Measurements from ENCODE around the gene ATG13.

ATG13 gene

DNA sequence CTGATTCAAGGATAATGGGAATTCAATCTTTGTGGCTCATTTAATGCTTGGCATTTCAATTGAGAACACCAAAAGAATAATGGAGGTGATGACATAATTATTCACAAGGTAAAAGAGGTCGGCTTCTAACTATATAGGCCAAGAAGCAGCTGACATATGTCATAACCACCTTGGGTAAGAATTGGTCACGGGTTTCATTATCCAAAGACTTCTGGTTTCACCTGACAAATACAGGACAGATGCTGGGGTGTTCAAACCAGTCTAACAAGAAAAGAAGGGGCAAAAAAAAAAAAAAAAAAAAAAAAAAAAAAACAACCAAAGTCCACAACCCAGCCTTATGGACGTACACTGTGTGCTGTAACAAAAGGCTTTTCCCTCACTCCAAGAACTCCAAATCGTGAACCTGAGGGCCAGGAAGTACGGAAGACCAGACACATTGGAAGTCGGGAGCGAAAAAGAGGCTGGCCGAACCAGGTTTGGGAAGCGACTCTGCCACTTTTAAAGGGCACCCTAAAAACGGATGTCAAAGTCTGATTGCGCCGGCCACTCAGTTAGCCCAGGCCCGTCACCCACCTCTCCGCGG is 711 bp upstream of the ATG13 start:
- H3K27ac Mint-ChIP-seq (ENCODE audit: low read depth) = peak overlapping the region; percentile 99
- no peak for DNase-seq (ENCODE audit: low spot score in 2 of 2)
- no peak for ATAC-seq (replicated peaks; ENCODE audit: extremely low read depth, poor library complexity, severe bottlenecking)

DNA sequence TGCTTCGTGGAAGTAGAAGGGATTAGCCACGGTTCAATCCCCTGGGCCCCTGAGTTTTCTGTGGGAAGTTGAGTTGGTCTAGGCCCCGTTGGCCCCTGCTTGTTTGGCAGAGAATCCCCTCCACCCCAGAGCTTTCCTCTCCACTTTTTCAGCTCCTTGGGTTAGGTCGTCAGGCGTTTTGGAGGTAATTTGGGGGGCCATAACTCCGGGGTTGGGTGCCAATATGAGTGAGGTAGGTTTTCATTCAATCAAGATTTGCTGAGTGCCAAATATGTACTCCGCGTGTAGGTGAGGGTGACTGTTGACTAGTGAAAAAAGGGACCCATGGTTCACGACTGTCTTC is 590 bp downstream of the ATG13 start:
- Mint-ChIP-seq H3K4me3 (peak overlapping the region; percentile 93), H3K27ac (ENCODE audit: low read depth) (peak overlapping the region; percentile 99), H3K9me3 (no peaks in the 10 kb centered on the region), H3K36me3 (ENCODE audit: insufficient read depth) (peaks cover 34% of the 10 kb centered on the region), H3K4me1 (peaks cover 41% of the 10 kb centered on the region), H3K27me3 (no peaks in the 10 kb centered on the region)
- DNase-seq (ENCODE audit: low spot score in 2 of 2) (no peak), ATAC-seq (replicated peaks; ENCODE audit: extremely low read depth, poor library complexity, severe bottlenecking) (no peak)

More for the DNA sequence above, 711 bp upstream of the ATG13 start:
- peaks cover 24% of the 10 kb centered on the region for H3K36me3 Mint-ChIP-seq (ENCODE audit: insufficient read depth)
- H3K27me3 Mint-ChIP-seq = no peaks in the 10 kb centered on the region
- H3K4me3 Mint-ChIP-seq = peak overlapping the region; percentile 93
- peaks cover 42% of the 10 kb centered on the region for H3K4me1 Mint-ChIP-seq
- no peaks in the 10 kb centered on the region for H3K9me3 Mint-ChIP-seq

DNA sequence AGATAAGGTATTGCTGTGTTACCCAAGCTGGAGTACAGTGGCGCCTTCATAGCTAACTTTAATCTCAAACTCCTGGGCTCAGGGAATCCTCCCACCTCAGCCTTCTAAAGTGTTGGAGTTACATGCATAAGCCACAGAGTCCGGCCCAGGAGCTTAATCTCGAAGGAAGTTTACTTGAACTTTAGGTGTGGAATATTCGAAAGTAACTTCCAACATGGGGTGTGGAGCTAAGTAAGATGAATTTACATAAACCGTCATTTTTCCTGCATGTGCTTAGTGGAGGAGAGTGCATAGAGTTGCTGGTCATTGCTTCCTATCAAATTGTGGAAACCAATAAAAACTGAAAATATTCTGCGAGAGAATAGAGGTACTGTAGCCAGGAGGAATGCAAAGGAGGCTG is 1.5 kb downstream of the ATG13 start:
- no peaks in the 10 kb centered on the region for H3K27me3 Mint-ChIP-seq
- peaks cover 40% of the 10 kb centered on the region for H3K36me3 Mint-ChIP-seq (ENCODE audit: insufficient read depth)
- peaks cover 41% of the 10 kb centered on the region for H3K4me1 Mint-ChIP-seq
- peak overlapping the region; percentile 99 for H3K27ac Mint-ChIP-seq (ENCODE audit: low read depth)
- DNase-seq (ENCODE audit: low spot score in 2 of 2) = no peak
- no peak for ATAC-seq (replicated peaks; ENCODE audit: extremely low read depth, poor library complexity, severe bottlenecking)
- peak overlapping the region; percentile 93 for H3K4me3 Mint-ChIP-seq
- H3K9me3 Mint-ChIP-seq = no peaks in the 10 kb centered on the region

DNA sequence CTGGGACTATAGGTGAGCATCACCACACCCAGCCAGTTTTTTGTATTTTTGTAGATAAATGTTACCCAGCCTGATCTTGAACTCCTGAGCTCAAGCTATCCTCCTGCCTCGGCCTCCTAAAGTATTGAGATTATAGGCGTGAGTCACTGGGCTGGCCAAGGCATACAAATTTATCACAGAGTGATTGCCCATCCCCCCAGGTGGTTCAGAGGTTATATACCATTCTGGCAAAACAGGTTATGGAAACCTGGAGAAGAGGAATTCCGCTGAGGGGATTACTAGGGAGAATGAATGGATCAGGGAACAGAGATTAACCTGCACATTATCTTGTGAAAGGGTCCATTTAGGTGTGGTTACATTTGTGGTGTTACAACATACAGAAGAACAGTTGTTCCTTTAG is 8.1 kb downstream of the ATG13 start:
- Mint-ChIP-seq H3K36me3 (ENCODE audit: insufficient read depth) (peaks cover 59% of the 10 kb centered on the region), H3K27me3 (no peaks in the 10 kb centered on the region), H3K4me1 (peaks cover 23% of the 10 kb centered on the region), H3K27ac (ENCODE audit: low read depth) (no peak overlapping the region), H3K4me3 (no peak overlapping the region), H3K9me3 (no peaks in the 10 kb centered on the region)
- ATAC-seq (replicated peaks; ENCODE audit: extremely low read depth, poor library complexity, severe bottlenecking) (no peak), DNase-seq (ENCODE audit: low spot score in 2 of 2) (no peak)

DNA sequence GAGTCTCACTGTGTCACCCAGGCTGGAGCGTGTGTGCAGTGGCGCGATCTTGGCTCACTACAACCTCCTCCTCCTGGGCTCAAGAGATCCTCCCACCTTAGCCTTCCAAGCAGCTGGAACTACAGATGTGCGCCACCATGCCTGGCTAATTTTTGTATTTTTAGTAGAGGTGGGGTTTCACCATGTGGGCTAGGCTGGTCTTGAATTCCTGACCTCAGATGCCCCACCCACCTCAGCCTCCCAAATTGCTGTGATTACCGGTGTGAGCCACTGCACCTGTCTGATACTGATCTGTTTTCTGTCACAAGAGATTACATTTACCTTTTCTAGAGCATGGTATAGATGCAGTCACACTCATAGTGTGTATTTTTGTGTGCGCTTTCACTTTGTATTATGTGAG is 11.6 kb downstream of the ATG13 start:
- Mint-ChIP-seq H3K27ac (ENCODE audit: low read depth) (no peak overlapping the region), H3K4me1 (peaks cover 17% of the 10 kb centered on the region), H3K36me3 (ENCODE audit: insufficient read depth) (peaks cover 52% of the 10 kb centered on the region), H3K4me3 (no peak overlapping the region), H3K27me3 (no peaks in the 10 kb centered on the region), H3K9me3 (no peaks in the 10 kb centered on the region)
- ATAC-seq (replicated peaks; ENCODE audit: extremely low read depth, poor library complexity, severe bottlenecking) = no peak
- DNase-seq (ENCODE audit: low spot score in 2 of 2) = no peak

DNA sequence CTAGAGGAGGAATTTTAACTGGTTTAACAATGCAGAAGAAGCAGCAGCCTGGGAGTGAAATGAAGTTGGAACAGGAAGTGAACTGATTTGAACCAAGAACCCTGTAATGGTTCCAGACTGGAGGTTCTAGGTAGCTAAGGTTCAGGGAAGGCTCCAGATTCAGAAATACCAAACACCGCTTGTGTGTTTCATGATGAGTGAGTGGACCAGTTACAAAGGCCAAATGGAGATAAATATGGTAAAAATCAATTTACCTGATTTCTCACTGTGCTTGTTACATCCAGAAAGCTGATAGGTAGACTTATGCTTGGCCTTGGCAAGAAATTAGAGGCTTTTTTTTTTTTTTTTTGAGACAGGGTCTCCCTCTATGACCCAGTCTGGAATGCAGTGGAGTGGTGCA is 12.9 kb downstream of the ATG13 start:
- Mint-ChIP-seq H3K27me3 (no peaks in the 10 kb centered on the region), H3K36me3 (ENCODE audit: insufficient read depth) (peaks cover 43% of the 10 kb centered on the region), H3K9me3 (no peaks in the 10 kb centered on the region), H3K4me1 (peaks cover 14% of the 10 kb centered on the region), H3K4me3 (no peak overlapping the region), H3K27ac (ENCODE audit: low read depth) (no peak overlapping the region)
- no peak for DNase-seq (ENCODE audit: low spot score in 2 of 2)
- no peak for ATAC-seq (replicated peaks; ENCODE audit: extremely low read depth, poor library complexity, severe bottlenecking)

DNA sequence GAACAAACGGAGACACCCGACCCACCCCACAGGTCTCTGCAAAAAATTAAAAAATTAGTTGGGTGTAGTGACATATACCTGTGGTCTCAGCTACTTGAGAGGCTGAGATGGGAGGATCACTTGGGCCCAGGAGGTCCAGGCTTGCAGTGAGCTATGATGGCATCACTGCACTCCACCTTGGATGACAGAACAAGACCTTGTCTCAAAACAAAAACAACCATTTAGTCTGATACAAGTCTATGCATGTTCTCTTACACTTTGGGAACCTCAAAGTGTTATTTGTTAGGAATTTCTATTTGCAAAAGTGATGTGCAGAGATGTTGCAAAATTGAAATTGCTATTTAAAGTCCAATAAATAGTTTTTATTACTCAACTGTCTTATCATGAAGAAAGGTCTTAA is 14.3 kb downstream of the ATG13 start:
- H3K36me3 Mint-ChIP-seq (ENCODE audit: insufficient read depth) = peaks cover 29% of the 10 kb centered on the region
- no peak for ATAC-seq (replicated peaks; ENCODE audit: extremely low read depth, poor library complexity, severe bottlenecking)
- no peak overlapping the region for H3K4me3 Mint-ChIP-seq

DNA sequence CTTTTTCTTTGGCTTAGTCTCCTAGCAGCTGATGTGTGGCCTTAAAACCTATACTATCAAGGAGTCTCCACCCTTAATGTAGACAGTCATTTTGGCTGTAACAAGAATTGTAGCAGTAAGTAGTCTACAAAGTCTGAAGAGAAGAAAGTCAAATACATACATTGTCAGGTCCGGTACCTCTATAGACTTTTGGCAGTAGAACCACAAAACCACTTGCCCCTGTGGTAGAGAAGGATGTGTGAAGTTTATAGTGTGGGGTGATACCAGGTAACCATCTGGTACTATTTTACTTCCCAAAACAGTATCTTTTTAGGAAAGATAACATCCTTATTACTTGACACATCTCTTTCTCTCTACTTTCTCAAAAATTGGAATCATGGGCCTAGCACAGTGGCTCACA is 15.1 kb downstream of the ATG13 start:
- peak overlapping the region; percentile 22 for H3K27ac Mint-ChIP-seq (ENCODE audit: low read depth)
- H3K4me1 Mint-ChIP-seq = peaks cover 8% of the 10 kb centered on the region
- no peak overlapping the region for H3K4me3 Mint-ChIP-seq
- H3K36me3 Mint-ChIP-seq (ENCODE audit: insufficient read depth) = peaks cover 27% of the 10 kb centered on the region
- ATAC-seq (replicated peaks; ENCODE audit: extremely low read depth, poor library complexity, severe bottlenecking) (peak; percentile 60), DNase-seq (ENCODE audit: low spot score in 2 of 2) (no peak)
- H3K9me3 Mint-ChIP-seq = no peaks in the 10 kb centered on the region
- no peaks in the 10 kb centered on the region for H3K27me3 Mint-ChIP-seq

More for the DNA sequence above, 14.3 kb downstream of the ATG13 start:
- no peak for DNase-seq (ENCODE audit: low spot score in 2 of 2)
- no peak overlapping the region for H3K27ac Mint-ChIP-seq (ENCODE audit: low read depth)
- no peaks in the 10 kb centered on the region for H3K9me3 Mint-ChIP-seq
- H3K27me3 Mint-ChIP-seq = no peaks in the 10 kb centered on the region
- H3K4me1 Mint-ChIP-seq = peaks cover 8% of the 10 kb centered on the region

DNA sequence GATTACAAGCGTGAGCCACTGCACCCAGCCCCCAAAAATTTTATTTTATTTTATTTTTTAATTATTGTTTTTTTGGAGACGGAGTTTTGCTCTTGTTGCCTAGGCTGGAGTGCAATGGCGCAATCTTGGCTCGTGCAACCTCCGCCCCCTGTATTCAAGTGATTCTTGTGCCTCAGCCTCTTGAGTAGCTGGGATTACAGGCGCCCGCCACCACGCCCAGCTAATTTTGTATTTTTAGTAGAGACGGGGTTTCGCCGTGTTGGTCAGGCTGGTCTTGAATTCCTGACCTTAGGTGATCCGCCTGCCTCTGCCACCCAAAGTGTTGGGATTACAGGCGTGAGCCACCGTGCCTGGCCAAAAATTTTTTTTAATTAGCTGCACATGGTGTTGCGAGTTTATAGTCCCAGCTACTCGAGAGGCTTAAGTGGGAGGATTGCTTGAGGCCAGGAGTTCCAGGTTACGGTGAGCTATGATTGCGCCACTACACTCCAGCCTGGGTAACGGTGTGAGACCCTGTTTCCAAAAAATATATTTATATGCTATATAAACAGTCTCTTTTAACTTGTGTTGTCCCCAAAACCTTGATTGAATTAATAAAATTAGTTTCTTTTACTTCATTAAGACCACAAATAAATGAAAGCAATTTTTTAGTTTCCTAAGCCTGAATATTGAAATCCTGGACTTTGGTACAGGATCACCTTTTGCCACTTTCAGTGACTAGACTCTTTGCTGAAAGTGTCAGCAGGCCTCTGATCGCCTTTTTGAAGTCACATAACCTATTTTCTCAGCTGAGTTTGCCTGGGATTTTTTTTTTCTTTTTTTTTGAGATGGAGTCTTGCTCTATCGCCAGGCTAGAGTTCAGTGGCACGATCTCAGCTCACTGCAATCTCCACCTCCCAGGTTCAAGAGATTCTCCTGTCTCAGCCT is 16.2 kb downstream of the ATG13 start:
- Mint-ChIP-seq H3K4me1 (peaks cover 8% of the 10 kb centered on the region), H3K9me3 (no peaks in the 10 kb centered on the region), H3K27ac (ENCODE audit: low read depth) (no peak overlapping the region), H3K27me3 (no peaks in the 10 kb centered on the region), H3K4me3 (no peak overlapping the region), H3K36me3 (ENCODE audit: insufficient read depth) (peaks cover 29% of the 10 kb centered on the region)
- ATAC-seq (replicated peaks; ENCODE audit: extremely low read depth, poor library complexity, severe bottlenecking) = no peak
- no peak for DNase-seq (ENCODE audit: low spot score in 2 of 2)

DNA sequence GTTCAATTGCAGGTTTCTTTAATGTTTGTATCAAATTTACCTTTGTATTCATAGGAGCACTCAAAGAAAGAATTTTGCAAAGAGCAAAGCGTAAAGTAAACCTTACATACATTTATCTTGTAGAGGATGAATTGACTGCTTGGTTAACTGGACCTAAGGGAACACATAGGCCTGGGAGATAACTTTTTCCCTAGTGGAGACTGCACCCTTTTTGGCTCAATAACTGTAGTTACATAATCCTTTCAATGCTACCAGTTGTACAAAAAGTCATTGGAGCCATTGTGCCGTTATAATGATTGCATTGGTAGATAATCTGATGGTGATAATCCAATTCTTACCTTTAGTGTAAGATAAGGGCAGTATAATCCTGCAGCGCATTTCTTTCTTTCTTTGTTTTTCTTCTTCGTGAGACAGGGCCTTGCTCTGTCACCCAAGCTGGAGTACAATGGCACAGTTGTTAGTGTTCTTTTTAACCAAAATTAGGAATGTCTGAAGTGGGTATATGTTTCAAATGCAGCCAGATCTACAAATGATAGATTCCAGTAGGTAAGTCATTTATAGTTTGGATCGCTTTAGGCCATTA is 18.3 kb downstream of the ATG13 start:
- Mint-ChIP-seq H3K4me3 (no peak overlapping the region), H3K4me1 (peaks cover 15% of the 10 kb centered on the region), H3K27me3 (no peaks in the 10 kb centered on the region), H3K27ac (ENCODE audit: low read depth) (no peak overlapping the region), H3K36me3 (ENCODE audit: insufficient read depth) (peaks cover 20% of the 10 kb centered on the region), H3K9me3 (no peaks in the 10 kb centered on the region)
- no peak for DNase-seq (ENCODE audit: low spot score in 2 of 2)
- ATAC-seq (replicated peaks; ENCODE audit: extremely low read depth, poor library complexity, severe bottlenecking) = no peak

DNA sequence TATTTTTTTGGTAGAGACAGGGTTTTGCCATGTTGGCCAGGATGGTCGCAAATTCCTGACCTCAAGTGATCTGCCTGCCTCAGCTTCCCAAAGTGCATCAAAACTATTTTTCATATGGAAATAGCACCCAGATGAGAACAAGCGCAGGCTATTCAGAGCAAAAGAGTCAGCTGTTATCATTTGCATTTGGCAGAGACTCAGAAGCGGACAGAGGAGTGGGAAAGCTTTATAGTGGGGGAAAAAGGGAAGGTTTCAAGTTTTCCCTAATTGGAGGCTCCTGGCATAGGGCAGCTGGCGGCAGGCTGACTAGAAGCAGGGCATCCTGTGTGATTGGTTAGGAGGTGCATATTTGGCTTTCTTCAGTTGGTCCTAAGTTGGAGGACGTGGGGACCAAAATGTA is 20.2 kb downstream of the ATG13 start:
- H3K4me1 Mint-ChIP-seq = peaks cover 19% of the 10 kb centered on the region
- H3K36me3 Mint-ChIP-seq (ENCODE audit: insufficient read depth) = peaks cover 13% of the 10 kb centered on the region
- DNase-seq (ENCODE audit: low spot score in 2 of 2) (no peak), ATAC-seq (replicated peaks; ENCODE audit: extremely low read depth, poor library complexity, severe bottlenecking) (no peak)
- no peaks in the 10 kb centered on the region for H3K27me3 Mint-ChIP-seq
- no peak overlapping the region for H3K27ac Mint-ChIP-seq (ENCODE audit: low read depth)
- no peaks in the 10 kb centered on the region for H3K9me3 Mint-ChIP-seq
- H3K4me3 Mint-ChIP-seq = no peak overlapping the region

DNA sequence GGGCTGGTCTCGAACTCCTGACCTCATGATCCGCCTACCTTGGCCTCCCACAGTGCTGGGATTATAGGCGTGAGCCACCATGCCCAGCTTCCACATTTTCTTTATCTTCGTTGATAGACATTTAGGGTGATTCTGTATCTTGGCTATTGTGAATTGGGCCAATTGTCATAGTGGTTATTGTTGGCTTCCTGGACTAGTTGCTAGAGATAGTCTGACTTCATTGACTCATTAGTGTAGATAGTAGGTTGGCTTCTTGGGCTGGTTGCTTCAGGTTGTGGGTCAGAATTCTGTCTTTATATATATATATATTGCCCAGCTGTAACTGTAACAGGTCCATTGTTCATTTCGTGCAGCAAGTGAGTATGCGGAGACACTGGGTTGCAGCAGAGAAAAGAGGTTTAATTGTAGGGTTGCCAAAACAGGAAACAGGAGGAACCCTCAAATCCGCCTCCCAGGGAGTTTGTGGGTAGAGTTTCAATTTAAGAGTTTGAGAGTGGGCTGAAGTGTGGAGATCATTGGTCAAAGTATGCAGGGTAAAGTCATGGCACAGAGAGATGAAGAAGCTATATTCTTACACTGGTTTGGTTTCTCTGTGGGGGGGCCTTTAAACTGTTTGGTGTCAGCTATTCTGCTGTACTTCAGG is 22.0 kb downstream of the ATG13 start:
- peaks cover 18% of the 10 kb centered on the region for H3K4me1 Mint-ChIP-seq
- ATAC-seq (replicated peaks; ENCODE audit: extremely low read depth, poor library complexity, severe bottlenecking) = no peak
- H3K4me3 Mint-ChIP-seq = no peak overlapping the region
- no peaks in the 10 kb centered on the region for H3K9me3 Mint-ChIP-seq
- no peaks in the 10 kb centered on the region for H3K27me3 Mint-ChIP-seq
- no peak for DNase-seq (ENCODE audit: low spot score in 2 of 2)
- no peak overlapping the region for H3K27ac Mint-ChIP-seq (ENCODE audit: low read depth)
- peaks cover 16% of the 10 kb centered on the region for H3K36me3 Mint-ChIP-seq (ENCODE audit: insufficient read depth)

Measured in central memory CD8-positive, alpha-beta T cell (primary cell).